GM18520 (cell line): Measurements from ENCODE around the gene BBX.
"Not testable (repeated sequence)": the region's sequence is repeated elsewhere in the genome, so short reads cannot be mapped to it uniquely, and the experiment has no call there.

Experiments
- ATAC-seq: cut with Tn5 transposase; IDR thresholded peaks from one replicate; pipeline ENCODE4 v1.9.1; 2021; ENCODE audit not compliant: unreplicated experiment

BBX gene

DNA sequence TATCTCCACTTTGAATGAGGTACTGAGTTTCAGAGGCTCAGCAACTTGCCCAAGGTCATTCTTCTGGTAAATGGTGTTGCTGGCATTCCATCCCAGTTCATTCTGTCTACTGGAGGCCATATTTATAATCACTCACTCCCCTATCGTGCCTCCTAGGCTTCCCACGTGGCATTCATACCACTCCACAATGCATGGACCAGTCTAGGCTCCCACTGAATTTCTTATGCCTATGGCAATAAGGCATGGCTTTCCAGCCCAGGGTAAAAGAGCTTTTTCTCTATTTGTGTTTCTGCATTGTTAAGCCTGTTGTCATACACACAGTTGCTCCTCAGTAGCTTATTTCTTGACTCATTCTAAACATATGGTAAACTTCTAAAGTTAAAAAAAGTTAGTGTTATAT lies 19.9 kb downstream of the BBX start:
- ATAC-seq: no peak

- no peak for ATAC-seq
Observed at GRCh38 chr3:107543666-107544065, 20.9 kb downstream of the BBX start.

GRCh38 chr3:107545680-107546120 lies 22.9 kb downstream of the BBX start:
- no peak for ATAC-seq

DNA sequence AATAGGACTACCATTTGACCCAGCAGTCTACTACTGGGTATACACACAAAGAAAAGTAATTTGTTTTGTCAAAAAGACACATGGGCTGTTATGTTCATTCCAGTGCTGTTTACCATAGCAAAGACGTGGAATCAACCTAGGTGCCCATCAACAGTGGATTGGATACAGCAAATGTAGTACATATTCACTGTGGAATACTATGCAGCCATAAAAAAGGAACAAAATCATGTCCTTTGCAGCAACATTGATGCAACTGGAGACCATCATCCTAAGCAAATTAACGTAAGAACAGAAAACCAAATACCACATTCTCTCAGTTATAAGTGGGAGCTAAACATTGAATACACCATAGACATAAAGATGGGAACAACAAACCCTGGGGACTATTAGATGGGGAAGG lies 25.8 kb downstream of the BBX start:
- no peak for ATAC-seq

DNA sequence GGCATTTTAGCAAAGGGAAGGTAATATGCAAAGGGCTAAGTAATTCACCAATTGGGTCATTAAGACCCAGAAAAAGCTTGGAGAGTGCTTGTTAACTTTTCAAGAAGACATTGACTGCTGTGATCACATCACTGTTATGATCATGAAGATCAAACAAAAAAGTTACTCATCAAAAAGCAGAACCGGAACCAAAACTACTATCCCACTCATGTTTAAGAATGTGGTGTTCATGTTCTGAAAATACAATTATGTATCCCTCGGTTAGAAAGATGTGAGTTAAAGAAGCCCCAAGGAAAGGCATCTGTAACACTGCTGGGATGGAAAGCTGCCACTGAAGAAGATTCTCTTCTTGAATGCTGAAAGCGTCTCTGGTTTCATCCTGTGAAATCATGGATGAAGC lies 32.6 kb downstream of the BBX start:
- ATAC-seq: no peak

DNA sequence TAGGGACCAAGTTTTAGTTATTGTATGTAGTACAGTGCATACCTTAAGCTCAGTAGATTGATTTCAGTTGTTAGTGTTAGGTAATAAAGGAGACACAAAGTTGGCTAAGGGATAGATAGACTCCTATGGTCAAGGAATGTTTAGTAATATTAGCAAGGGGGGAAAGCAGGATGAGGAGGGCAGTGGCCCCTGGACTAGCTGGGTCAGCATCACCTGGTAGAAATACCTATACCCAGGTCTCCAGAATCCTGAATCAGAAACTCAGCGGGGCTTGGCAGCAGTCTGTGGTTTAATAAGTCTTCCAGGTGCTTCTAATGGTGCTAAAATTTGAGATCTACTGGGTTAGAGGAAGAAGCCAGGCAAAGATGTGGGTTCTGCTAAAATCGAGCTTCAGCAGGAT lies 35.0 kb downstream of the BBX start:
- ATAC-seq: no peak

DNA sequence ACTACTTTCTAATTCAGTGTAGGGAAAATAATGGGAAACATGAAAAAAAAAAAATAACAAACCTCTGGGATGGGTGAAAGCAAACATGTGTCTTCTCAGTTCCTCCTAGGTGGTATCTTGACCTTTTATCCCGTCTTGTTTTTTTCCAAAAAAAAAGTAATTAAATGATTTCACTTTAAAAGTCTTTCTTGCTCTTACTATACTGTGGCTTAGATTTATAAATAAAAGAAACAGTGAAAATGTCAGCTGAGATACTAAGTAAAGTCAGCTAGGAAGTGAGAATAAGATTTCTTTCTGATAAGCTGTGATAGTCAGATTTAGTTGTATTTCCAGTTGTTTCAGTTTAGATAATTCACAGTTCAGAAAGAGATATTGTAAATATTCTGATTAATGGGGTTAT lies 37.4 kb downstream of the BBX start:
- ATAC-seq: no peak

- ATAC-seq: no peak
Observed at GRCh38 chr3:107561980-107562379, 39.2 kb downstream of the BBX start.

DNA sequence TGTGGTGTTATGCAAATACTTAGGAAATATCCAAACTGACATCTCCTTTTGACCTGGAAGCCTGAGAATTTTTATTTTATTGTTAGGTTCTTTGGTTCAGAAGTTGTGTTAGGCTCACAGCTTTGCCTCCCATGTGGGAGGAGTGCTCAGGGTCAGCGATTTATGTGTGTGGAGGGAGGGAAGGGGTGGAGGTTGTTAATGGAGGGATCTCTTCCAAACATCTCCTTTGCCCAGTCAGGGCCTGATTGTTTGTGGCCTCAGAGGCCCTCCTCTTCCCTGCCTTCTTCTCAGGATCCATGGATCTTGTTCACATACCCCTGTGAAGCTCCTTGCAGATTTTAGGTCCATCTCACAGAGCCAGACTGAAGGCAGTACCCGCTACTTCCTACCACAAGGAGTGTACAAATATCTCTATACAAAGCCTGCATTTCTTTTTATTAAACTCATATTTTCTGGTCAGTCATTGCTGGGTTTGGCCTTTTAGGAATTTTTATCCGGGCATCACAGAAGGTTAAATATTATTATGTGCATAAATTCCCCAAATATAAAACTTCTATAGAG lies 40.3 kb downstream of the BBX start:
- ATAC-seq: no peak

DNA sequence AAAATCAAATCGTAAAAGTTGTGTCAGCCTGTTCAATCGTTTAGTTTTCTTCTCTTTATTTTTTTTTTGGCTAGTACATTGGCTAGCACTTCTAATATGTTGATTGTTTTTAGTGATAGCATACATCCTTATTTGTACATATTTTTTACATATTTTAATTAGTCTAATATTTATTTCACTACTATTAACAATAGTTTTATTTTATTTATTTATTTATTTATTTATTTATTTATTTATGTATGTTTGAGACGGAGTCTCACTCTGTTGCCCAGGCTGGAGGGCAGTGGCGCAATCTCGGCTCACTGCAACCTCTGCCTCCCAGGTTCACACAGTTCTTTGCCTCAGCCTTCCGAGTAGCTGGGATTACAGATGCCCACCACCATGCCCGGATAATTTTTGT lies 42.5 kb downstream of the BBX start:
- ATAC-seq: not testable (repeated sequence)

GRCh38 chr3:107571089-107571488 lies 48.3 kb downstream of the BBX start:
- ATAC-seq: not testable (repeated sequence)

GRCh38 chr3:107571492-107571891 lies 48.7 kb downstream of the BBX start:
- ATAC-seq: not testable (repeated sequence)

DNA sequence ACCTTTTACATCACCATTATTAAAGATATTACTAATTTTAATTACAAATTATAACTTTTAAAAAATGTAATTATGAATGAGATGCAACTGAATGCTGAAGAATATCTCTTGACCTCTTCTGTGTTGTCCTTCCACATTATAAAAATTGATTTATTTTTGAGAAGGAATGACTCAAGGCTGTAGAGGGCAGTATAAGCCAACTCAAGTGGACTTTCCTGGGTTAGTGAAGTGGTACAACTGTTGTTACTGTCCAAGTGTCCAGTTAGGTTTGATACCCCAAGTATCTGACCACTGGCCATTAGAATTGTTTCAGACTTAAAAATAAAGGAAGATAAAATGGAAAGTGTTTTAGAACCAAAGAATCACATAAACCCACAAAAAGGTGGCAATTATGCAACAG lies 51.9 kb downstream of the BBX start:
- ATAC-seq: peak; percentile 63

GRCh38 chr3:107578091-107578490 lies 55.3 kb downstream of the BBX start:
- ATAC-seq: no peak

DNA sequence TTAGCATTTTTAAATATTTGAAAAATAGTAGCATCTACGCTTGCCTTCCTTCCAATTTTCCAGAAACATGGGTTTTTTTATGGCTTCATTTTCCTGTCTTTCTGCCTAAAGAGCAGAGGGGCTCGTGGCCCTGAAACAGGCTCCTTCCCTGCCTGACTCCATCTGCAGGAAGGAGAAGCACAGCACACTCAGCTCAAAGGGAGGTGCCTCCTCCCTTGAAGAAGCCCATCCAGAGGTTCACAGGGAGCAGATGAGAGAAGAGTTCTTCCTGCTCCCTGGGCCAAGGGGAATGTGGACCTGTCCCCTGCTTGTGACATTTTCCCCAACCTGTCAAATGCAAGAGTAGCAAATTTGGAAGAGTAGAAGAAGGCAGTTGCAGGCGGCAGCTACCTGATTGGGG lies 55.8 kb downstream of the BBX start:
- no peak for ATAC-seq

GRCh38 chr3:107579371-107579770 lies 56.6 kb downstream of the BBX start:
- no peak for ATAC-seq

- ATAC-seq: no peak
Observed at GRCh38 chr3:107581230-107581629, 58.5 kb downstream of the BBX start.

DNA sequence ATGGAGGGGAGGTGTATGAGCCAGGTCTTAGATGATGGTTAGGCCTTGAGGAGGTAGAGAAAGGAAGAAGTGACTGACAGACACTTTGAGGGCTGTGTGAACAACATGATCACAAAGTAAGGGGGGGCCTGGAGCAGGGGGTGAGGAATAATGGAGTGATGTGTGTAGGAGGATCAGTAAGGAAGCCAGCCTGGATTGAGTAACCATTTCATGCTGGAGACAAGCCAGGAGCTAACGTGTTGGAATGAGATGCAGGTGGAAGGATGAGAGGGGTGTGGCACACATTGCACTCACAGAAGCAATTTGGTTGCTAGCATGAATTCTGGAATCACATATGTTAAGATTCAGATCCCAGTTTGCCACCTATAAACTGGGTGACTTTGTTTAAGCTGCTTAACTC lies 65.5 kb downstream of the BBX start:
- ATAC-seq: no peak

DNA sequence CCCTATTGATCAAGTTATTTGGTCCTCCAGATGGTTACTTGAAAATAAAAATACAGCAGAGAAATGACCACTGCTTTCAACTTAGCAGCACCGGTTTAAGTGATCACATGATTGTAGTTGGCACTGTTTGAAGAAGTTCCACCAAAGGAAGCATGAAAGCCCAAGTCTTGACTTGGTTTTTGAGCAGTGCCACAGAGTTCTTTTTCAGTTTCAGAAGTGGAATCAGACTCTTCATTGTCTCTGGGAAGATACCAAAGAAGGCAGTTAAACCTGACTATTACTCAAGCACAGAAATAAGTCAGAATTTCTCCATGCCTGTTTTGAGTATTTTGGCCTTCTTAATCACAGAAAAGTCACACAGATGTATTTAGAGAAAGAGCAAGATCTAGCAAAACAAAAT lies 66.7 kb downstream of the BBX start:
- peak; percentile 65 for ATAC-seq

DNA sequence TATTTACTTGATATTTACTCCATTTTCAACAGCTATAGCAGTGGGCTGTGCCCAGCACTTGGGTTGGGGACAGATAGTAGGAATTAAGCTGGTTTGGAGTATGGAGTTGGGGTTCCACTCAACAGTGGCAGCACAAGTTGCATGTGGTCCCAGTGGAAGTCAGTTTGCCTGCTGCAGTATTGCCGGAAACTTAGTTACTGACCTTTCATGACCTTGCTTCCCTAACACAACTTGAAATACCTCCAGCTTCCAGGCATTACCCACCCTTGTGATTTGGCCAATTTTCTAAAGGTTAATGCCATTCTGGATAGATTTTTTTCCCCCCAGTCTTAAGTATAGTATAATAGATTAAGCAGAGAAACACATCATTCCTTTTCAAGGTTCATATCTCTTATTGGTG lies 68.0 kb downstream of the BBX start:
- ATAC-seq: no peak

GRCh38 chr3:107592073-107592472 lies 69.3 kb downstream of the BBX start:
- no peak for ATAC-seq

DNA sequence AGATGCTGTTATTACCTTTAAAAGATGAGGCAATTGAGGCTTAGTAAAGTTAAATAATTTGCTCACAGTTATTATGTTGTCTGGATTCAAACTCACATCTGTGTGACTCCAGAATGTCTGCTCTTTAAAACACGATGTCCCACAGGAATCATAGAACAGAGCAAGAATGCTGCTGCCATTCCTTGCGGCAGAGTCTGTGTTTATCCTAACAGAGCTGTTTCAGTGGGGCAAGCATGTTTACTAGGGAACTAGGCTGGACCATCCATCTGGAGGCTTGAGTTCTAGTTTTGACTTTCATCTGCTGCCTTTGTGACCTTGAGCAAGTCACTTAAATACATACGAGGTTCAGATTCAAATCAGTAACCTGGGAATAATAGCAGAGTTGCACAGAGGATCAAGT lies 72.1 kb downstream of the BBX start:
- no peak for ATAC-seq

DNA sequence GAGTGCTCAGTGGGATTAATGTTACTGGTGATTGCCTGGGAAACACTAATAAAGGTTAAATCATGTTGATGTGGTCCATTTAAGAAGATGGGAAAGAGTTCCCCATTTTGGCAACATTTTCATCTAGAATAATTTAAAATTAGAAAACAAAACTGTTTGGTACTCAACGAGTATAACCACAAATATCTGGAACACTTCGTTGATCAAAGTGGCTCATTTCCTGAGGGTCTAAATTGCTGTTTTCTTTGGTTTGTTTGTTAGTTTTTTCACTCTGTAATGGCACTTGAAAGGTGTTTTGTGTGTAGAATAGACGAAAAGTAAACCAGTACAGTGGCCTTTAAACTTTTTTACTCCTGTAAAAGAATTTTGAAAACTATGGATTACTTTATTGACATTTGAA lies 73.9 kb downstream of the BBX start:
- no peak for ATAC-seq
